H1 (cell line): ENCODE results near the gene LRRC23. TPM values are rescaled to one million over a fixed set of nuclear protein-coding genes. Genes with fewer than 3 reads are reported as not detected.

Experiments used
- CTCF ChIA-PET: fragments of 300-600 bp; sonication (Branson Sonifier 250); formaldehyde crosslinking; loops from one replicate; lab custom pipeline; 2021; ENCODE audit not compliant: partially characterized antibody; lab: Charles Lee
- POLR2A ChIA-PET: fragments of 300-600 bp; sonication (Branson Sonifier 250); formaldehyde crosslinking; loops from one replicate; lab custom pipeline; 2021; ENCODE audit warnings: inconsistent platforms; ENCODE audit not compliant: partially characterized antibody; lab: Charles Lee
- DNase-seq, 2 experiments: peaks; one replicate each; pipeline versions ENCODE4 v3.0.0 to v3.0.0-alpha.2; 2010 to 2022; ENCODE audit warnings: low spot score in 2 of 2, low read depth in 1 of 2, mixed read lengths in 1 of 2
- FAIRE-seq: peaks from 2 replicates; lab custom pipeline; 2011; peaks lifted over from hg19 to GRCh38; lab: Jason Lieb, UNC
- H2AFZ ChIP-seq: 2 replicates; pipeline ENCODE4 v1.8.1; 2012; ENCODE audit warnings: low read length, inconsistent platforms
- H2AK5ac ChIP-seq: 2 replicates; pipeline ENCODE4 v1.6.1; 2013; ENCODE audit warnings: low read depth, low read length
- H2BK120ac ChIP-seq: replicated peaks from 2 replicates; pipeline ENCODE3; 2013; ENCODE audit warnings: low read depth, low read length, inconsistent platforms
- H2BK12ac ChIP-seq: 2 replicates; pipeline ENCODE4 v1.6.1; 2013; ENCODE audit warnings: low read depth, low read length
- H2BK15ac ChIP-seq: 2 replicates; pipeline ENCODE4 v1.6.1; 2013; ENCODE audit warnings: low read length
- H2BK20ac ChIP-seq: 2 replicates; pipeline ENCODE4 v1.6.1; 2013; ENCODE audit warnings: low read length
- H2BK5ac ChIP-seq: 2 replicates; pipeline ENCODE4 v1.6.1; 2013; ENCODE audit warnings: low read depth, low read length
- H3K14ac ChIP-seq: 2 replicates; pipeline ENCODE4 v1.6.1; 2013; ENCODE audit warnings: inconsistent platforms; ENCODE audit not compliant: insufficient read length
- H3K18ac ChIP-seq: 2 replicates; pipeline ENCODE4 v1.6.1; 2013; ENCODE audit warnings: low read length; ENCODE audit errors: extremely low read depth
- H3K23ac ChIP-seq: 2 replicates; pipeline ENCODE4 v1.6.1; 2013; ENCODE audit warnings: inconsistent platforms; ENCODE audit not compliant: insufficient read length
- H3K23me2 ChIP-seq: 2 replicates; pipeline ENCODE4 v1.6.1; 2013; ENCODE audit warnings: low read depth, low read length
- H3K27ac ChIP-seq: 2 replicates; pipeline ENCODE4 v1.6.1; 2011; ENCODE audit warnings: low read depth, low read length, inconsistent platforms
- H3K27me3 ChIP-seq, 4 experiments: replicated peaks in 1 of 4; 1 replicate in 1 of 4; 2 replicates in 3 of 4; pipeline versions ENCODE4 v1.6.1 to v1.8.1; 2011 to 2013; ENCODE audit warnings: low read length in 3 of 4, mild to moderate bottlenecking in 3 of 4, inconsistent platforms in 2 of 4, mixed read lengths in 2 of 4, moderate library complexity in 1 of 4; ENCODE audit not compliant: control insufficient read depth in 3 of 4, insufficient read depth in 3 of 4; ENCODE audit errors: extremely low read depth in 1 of 4
- H3K36me3 ChIP-seq, 4 experiments: 2 replicates each; pipeline versions ENCODE4 v1.6.1 to v1.8.1; 2011 to 2013; ENCODE audit warnings: mild to moderate bottlenecking in 4 of 4, low read length in 3 of 4, moderate library complexity in 2 of 4, control low read depth in 1 of 4, inconsistent platforms in 1 of 4; ENCODE audit not compliant: insufficient read depth in 4 of 4, control insufficient read depth in 2 of 4
- H3K4ac ChIP-seq: replicated peaks from 2 replicates; pipeline ENCODE3; 2013; ENCODE audit warnings: low read length, low read depth, mixed read lengths, inconsistent platforms; ENCODE audit not compliant: insufficient read length
- H3K4me1 ChIP-seq, 4 experiments: replicated peaks in 1 of 4; 1 replicate in 1 of 4; 2 replicates in 3 of 4; pipeline versions ENCODE4 v1.6.1 to v1.8.1; 2011 to 2013; ENCODE audit warnings: low read length in 3 of 4, inconsistent platforms in 2 of 4, mixed read lengths in 1 of 4; ENCODE audit not compliant: insufficient read depth in 4 of 4, control insufficient read depth in 3 of 4
- H3K4me2 ChIP-seq, 2 experiments: 2 replicates each; pipeline versions ENCODE4 v1.6.1 to v1.8.1; 2011 to 2013; ENCODE audit warnings: low read depth in 2 of 2, low read length in 2 of 2, control low read depth in 1 of 2, inconsistent platforms in 1 of 2, mild to moderate bottlenecking in 1 of 2; ENCODE audit not compliant: insufficient read depth in 1 of 2
- H3K4me3 ChIP-seq, 4 experiments: fragments of 200-600, 300-600 bp in 1 of 4; sonication (generic), shearing (Covaris generic), sonication (Bioruptor Twin) in 1 of 4; 2 replicates each; pipeline versions ENCODE4 v1.5.1 to v1.8.1; 2011 to 2016; ENCODE audit warnings: low read length in 4 of 4, low read depth in 3 of 4, control low read depth in 2 of 4, inconsistent platforms in 2 of 4, mild to moderate bottlenecking in 2 of 4, mixed read lengths in 1 of 4, moderate library complexity in 1 of 4; ENCODE audit not compliant: insufficient read depth in 2 of 4; ENCODE audit errors: extremely low read depth in 1 of 4
- H3K56ac ChIP-seq: replicated peaks from 2 replicates; pipeline ENCODE3; 2013; ENCODE audit warnings: low read depth, mild to moderate bottlenecking, mixed read lengths, low read length, inconsistent platforms; ENCODE audit not compliant: insufficient read length
- H3K79me1 ChIP-seq: 2 replicates; pipeline ENCODE4 v1.6.1; 2013; ENCODE audit warnings: low read depth, low read length, control low read depth
- H3K79me2 ChIP-seq, 2 experiments: 2 replicates each; pipeline versions ENCODE4 v1.6.1 to v1.8.1; 2012 to 2013; ENCODE audit warnings: low read length in 2 of 2, mild to moderate bottlenecking in 2 of 2, inconsistent platforms in 1 of 2; ENCODE audit not compliant: insufficient read depth in 2 of 2, control insufficient read depth in 1 of 2
- H3K9ac ChIP-seq, 4 experiments: replicated peaks in 1 of 4; 1 replicate in 1 of 4; 2 replicates in 3 of 4; pipeline versions ENCODE4 v1.6.1 to v1.8.1; 2011 to 2013; ENCODE audit warnings: low read depth in 3 of 4, low read length in 3 of 4, control low read depth in 2 of 4, mild to moderate bottlenecking in 2 of 4, moderate library complexity in 2 of 4, inconsistent platforms in 1 of 4; ENCODE audit errors: extremely low read depth in 1 of 4
- H3K9me3 ChIP-seq, 2 experiments: 2 replicates each; pipeline versions ENCODE4 v1.6.1 to v1.8.1; 2012 to 2013; ENCODE audit warnings: mild to moderate bottlenecking in 2 of 2, moderate library complexity in 2 of 2, control low read depth in 1 of 2, inconsistent platforms in 1 of 2, low read depth in 1 of 2, low read length in 1 of 2, mixed read lengths in 1 of 2; ENCODE audit not compliant: insufficient read depth in 2 of 2
- H4K20me1 ChIP-seq, 2 experiments: replicated peaks in 1 of 2; 2 replicates each; pipeline versions ENCODE3 to v1.8.1; 2011 to 2013; ENCODE audit warnings: inconsistent platforms in 2 of 2, low read length in 2 of 2, mild to moderate bottlenecking in 1 of 2; ENCODE audit not compliant: insufficient read depth in 2 of 2, control insufficient read depth in 1 of 2
- H4K5ac ChIP-seq: 2 replicates; pipeline ENCODE4 v1.6.1; 2013; ENCODE audit warnings: low read length, low read depth, mixed read lengths, inconsistent platforms; ENCODE audit not compliant: insufficient read length
- H4K8ac ChIP-seq: 2 replicates; pipeline ENCODE4 v1.8.0; 2013; ENCODE audit warnings: mild to moderate bottlenecking, moderate library complexity, low read length, inconsistent platforms; ENCODE audit not compliant: insufficient read depth; ENCODE audit errors: extremely low read depth
- H4K91ac ChIP-seq: replicated peaks from 2 replicates; pipeline ENCODE3; 2013; ENCODE audit warnings: low read length, mixed read lengths, inconsistent platforms; ENCODE audit not compliant: insufficient read length
- CBX5 ChIP-seq: fragments of 300-800, 300-1000 bp; sonication (generic); IDR thresholded peaks from 2 replicates; pipeline ENCODE4 v1.7.1; 2016; ENCODE audit warnings: antibody characterized with exemption, low read length, low read depth
- CBX8 ChIP-seq: fragments of 300-800, 300-1000 bp; sonication (generic); IDR thresholded peaks from 2 replicates; pipeline ENCODE4 v1.7.1; 2016; ENCODE audit warnings: low read depth, low read length, borderline replicate concordance
- EGR1 ChIP-seq: IDR thresholded peaks from 2 replicates; pipeline ENCODE4 v1.6.1; 2011; ENCODE audit warnings: low read depth, low read length, borderline replicate concordance
- EP300 ChIP-seq, 2 experiments: IDR thresholded peaks; 1 replicate in 1 of 2; 2 replicates in 1 of 2; pipeline ENCODE4 v1.6.1; 2011 to 2012; ENCODE audit warnings: low read depth in 2 of 2, low read length in 2 of 2, mild to moderate bottlenecking in 2 of 2, borderline replicate concordance in 1 of 2, inconsistent platforms in 1 of 2, moderate library complexity in 1 of 2
- HDAC6 ChIP-seq: IDR thresholded peaks from one replicate; pipeline ENCODE4 v1.7.1; 2012; ENCODE audit warnings: low read depth, mild to moderate bottlenecking, inconsistent platforms, low read length, moderate library complexity
- NANOG ChIP-seq: IDR thresholded peaks from 2 replicates; pipeline ENCODE4 v1.6.1; 2011; ENCODE audit warnings: low read length, low read depth, mild to moderate bottlenecking, inconsistent platforms; ENCODE audit not compliant: insufficient read depth, poor library complexity, severe bottlenecking
- POLR2A ChIP-seq, 2 experiments: IDR thresholded peaks; 1 replicate in 1 of 2; 2 replicates in 1 of 2; pipeline ENCODE4 v1.6.1; 2011; ENCODE audit warnings: low read depth in 2 of 2, low read length in 2 of 2, mild to moderate bottlenecking in 2 of 2; ENCODE audit errors: control extremely low read depth in 1 of 2
- TBP ChIP-seq: IDR thresholded peaks from 2 replicates; pipeline ENCODE4 v1.6.1; 2011; ENCODE audit warnings: low read depth, low read length, improper control_type of control experiment
- USF2 ChIP-seq: IDR thresholded peaks from 2 replicates; pipeline ENCODE4 v1.6.1; 2011; ENCODE audit warnings: low read length, improper control_type of control experiment
- WGBS, 2 experiments: shearing (Covaris generic) in 1 of 2; methylation state at CpG; one replicate each; pipeline versions ENCODE4 v1.1.6 to v1.1.7; 2013 to 2015; ENCODE audit warnings: low lambda C conversion rate in 2 of 2, mixed read lengths in 2 of 2, inconsistent platforms in 1 of 2, low coverage in 1 of 2, missing lambda C conversion rate in 1 of 2; ENCODE audit not compliant: insufficient replicate concordance in 2 of 2, insufficient coverage in 1 of 2, insufficient read length in 1 of 2; ENCODE audit errors: extremely low coverage in 1 of 2, missing lambda C conversion rate in 1 of 2; 5-methylcytosine and 5-hydroxymethylcytosine counted together
- polyA plus RNA-seq, 7 experiments: library from polyadenylated mRNA; depleted of rRNA in 3 of 7; stranded (reverse) in 5 of 7; unstranded in 2 of 7; fragments of >200 nt in 5 of 7; fragments of 200-250 nt in 2 of 7; gene quantifications; 1 replicate in 5 of 7; 2 replicates in 1 of 7; 4 replicates in 1 of 7; pipeline versions ENCODE4 v1.2.1 to v1.2.3, GENCODE V29; 2011 to 2013; ENCODE audit warnings: missing spikeins in 2 of 7, mixed read lengths in 2 of 7
- total RNA-seq: library from RNA; stranded (reverse); fragmentation: NEBNext Ultra II Directional; extraction: Animal tissue kit (Norgen Biotek cat#: 25700); gene quantifications from 2 replicates; pipeline ENCODE4 v1.2.1, GENCODE V29; 2021
- TF ChIP-seq, protein P1 (sequence below): IDR thresholded peaks from 2 replicates; pipeline ENCODE4 v1.6.1; 2011; ENCODE audit warnings: low read depth, mild to moderate bottlenecking, low read length; ENCODE audit not compliant: insufficient read depth

LRRC23 gene
- total and polyA plus RNA-seq, 2 of the 8 experiments (the other 6 are each of a cell fraction or from before 2014, with no cell fraction given): 2.5 to 3.6 TPM

GRCh38 chr12:6954316-6955107, 49.9 kb downstream of the LRRC23 start:
- no peaks in the 10 kb centered on the region for H3K23me2 ChIP-seq
- CTCF ChIA-PET: interaction anchor here (0.7 to 1.5 kb wide), 6 partner anchors 10 to 102 kb away, joined by 3 to 8 read pairs (median 3); partner anchors contain the start of genes C12orf57 and LPCAT3
- POLR2A ChIA-PET: interaction anchor here (30.5 to 44.0 kb wide), 2 partner anchors 9 to 14 kb away, joined by 1596 read pairs; partner anchors contain the start of genes ATN1, C12orf57, EMG1 and PHB2
- no peak overlapping the region for H2BK12ac ChIP-seq
- H3K4me1 ChIP-seq: peaks cover 0 to 14% (median 6%) of the 10 kb centered on the region in 4 experiments; a peak in 4 of 7 replicates
- H4K91ac ChIP-seq: no peak overlapping the region
- FAIRE-seq (no peak), DNase-seq (no peak)
- no peak overlapping the region for H2BK20ac ChIP-seq
- no peak overlapping the region for H3K56ac ChIP-seq
- H2BK120ac ChIP-seq: no peak overlapping the region
- no peak overlapping the region for H3K18ac ChIP-seq
- H3K9ac ChIP-seq: no peak overlapping the region
- H2BK15ac ChIP-seq: no peak overlapping the region
- no peak overlapping the region for H3K4me3 ChIP-seq
- no peak overlapping the region for H2AFZ ChIP-seq
- H3K23ac ChIP-seq: no peak overlapping the region
- H3K79me1 ChIP-seq: peaks cover 5% of the 10 kb centered on the region; the same call in 1 of the 2 replicates
- H4K20me1 ChIP-seq: no peaks in the 10 kb centered on the region
- no peaks in the 10 kb centered on the region for H3K36me3 ChIP-seq
- no peak overlapping the region for H4K5ac ChIP-seq
- no peak overlapping the region for H3K4me2 ChIP-seq
- 0 out of 2 replicates have a peak overlapping the region, but pooled peaks have one; percentile 1 for H3K27ac ChIP-seq
- H3K9me3 ChIP-seq: no peaks in the 10 kb centered on the region
- H3K79me2 ChIP-seq: no peaks in the 10 kb centered on the region
- WGBS, 2 experiments: 94% methylated on average over 21 of the region's 21 CpGs; no CpG with 5 or more reads in 1 of the 2 experiments
- no peak overlapping the region for H2BK5ac ChIP-seq
- no peaks in the 10 kb centered on the region for H3K27me3 ChIP-seq
- H4K8ac ChIP-seq: peak overlapping the region; percentile 28; the same call in 1 of the 2 replicates
- H3K4ac ChIP-seq: no peak overlapping the region
- H3K14ac ChIP-seq: no peak overlapping the region
- 0 out of 2 replicates have a peak overlapping the region, but pooled peaks have one; percentile 39 for H2AK5ac ChIP-seq
- TF ChIP-seq CBX8: no peak
- no peak for TF ChIP-seq NANOG
- no peak for TF ChIP-seq CBX5
- TF ChIP-seq USF2: no peak
- no peak for TF ChIP-seq POLR2A (IDR thresholded peaks at IDR 0.05; ENCODE audit: control extremely low read depth in 1 of 2, low read depth in 2 of 2, low read length in 2 of 2)
- TF ChIP-seq, protein P1, sequence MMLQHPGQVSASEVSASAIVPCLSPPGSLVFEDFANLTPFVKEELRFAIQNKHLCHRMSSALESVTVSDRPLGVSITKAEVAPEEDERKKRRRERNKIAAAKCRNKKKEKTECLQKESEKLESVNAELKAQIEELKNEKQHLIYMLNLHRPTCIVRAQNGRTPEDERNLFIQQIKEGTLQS: no peak
- TF ChIP-seq EP300 (IDR thresholded peaks at IDR 0.05; ENCODE audit: borderline replicate concordance in 1 of 2, low read depth in 2 of 2, low read length in 2 of 2): no peak
- TF ChIP-seq EGR1: no peak
- no peak for TF ChIP-seq TBP
- TF ChIP-seq HDAC6: no peak
